Gastroesophageal sphincter (tissue), 4 donors: ENCODE results near the gene RIBC1. TPM values are rescaled to one million over a fixed set of nuclear protein-coding genes. Genes with fewer than 3 reads are reported as not detected.

Source experiments
- ATAC-seq: fragments of 150-250 bp; one replicate; pipeline ENCODE4 v1.9.1; 2016; ENCODE audit warnings: mild to moderate bottlenecking, moderate library complexity
- H3K27ac ChIP-seq, 4 donors: fragments of 200-600 bp; sonication (generic) in 3 of 4; 1 replicate in 3 of 4; 2 replicates in 1 of 4; pipeline ENCODE4 v1.5.1; 2016 to 2019
- H3K27me3 ChIP-seq: fragments of 200-600 bp; sonication (generic); one replicate; pipeline ENCODE4 v1.5.1; 2019
- H3K36me3 ChIP-seq, 2 donors: fragments of 200-600 bp; sonication (generic); one replicate each; pipeline ENCODE4 v1.5.1; 2019; ENCODE audit warnings: control low read depth in 1 of 2
- H3K4me1 ChIP-seq, 3 donors: fragments of 200-600 bp; sonication (generic); 1 replicate in 2 of 3; 2 replicates in 1 of 3; pipeline ENCODE4 v1.5.1; 2016 to 2019; ENCODE audit warnings: control low read depth in 2 of 3
- H3K4me3 ChIP-seq, 2 donors: fragments of 200-600 bp; sonication (generic); one replicate each; pipeline ENCODE4 v1.5.1; 2019; ENCODE audit warnings: mild to moderate bottlenecking in 1 of 2, moderate library complexity in 1 of 2
- H3K9me3 ChIP-seq, 3 donors: fragments of 200-600 bp; sonication (generic); one replicate each; pipeline ENCODE4 v1.5.1; 2017 to 2019; ENCODE audit warnings: control low read depth in 2 of 3
- CTCF ChIP-seq, 4 experiments: fragments of 200-600 bp in 2 of 4; fragments of 450-650 bp in 2 of 4; sonication (generic) in 1 of 4; IDR thresholded peaks; one replicate each; pipeline ENCODE4 v1.5.1; 2017 to 2019; ENCODE audit warnings: antibody characterized with exemption in 4 of 4, mild to moderate bottlenecking in 2 of 4, moderate library complexity in 2 of 4
- EP300 ChIP-seq: sonication (generic); formaldehyde crosslinking; IDR thresholded peaks from one replicate; pipeline ENCODE4 v1.6.1; 2017; ENCODE audit warnings: antibody characterized with exemption, mild to moderate bottlenecking
- POLR2A ChIP-seq, 2 donors: fragments of 450-650 bp; IDR thresholded peaks; one replicate each; pipeline ENCODE4 v1.6.1; 2017; ENCODE audit warnings: antibody characterized with exemption in 2 of 2, mild to moderate bottlenecking in 2 of 2, moderate library complexity in 1 of 2
- POLR2AphosphoS5 ChIP-seq: sonication (generic); formaldehyde crosslinking; IDR thresholded peaks from one replicate; pipeline ENCODE4 v1.6.1; 2017; ENCODE audit warnings: antibody characterized with exemption
- WGBS, 2 donors: methylation state at CpG; one replicate each; pipeline ENCODE4 v1.1.5; 2018; ENCODE audit warnings: low coverage in 1 of 2; 5-methylcytosine and 5-hydroxymethylcytosine counted together
- total RNA-seq, 4 donors: library from RNA; depleted of rRNA; stranded (reverse); fragments of >200 nt; gene quantifications; one replicate each; pipeline ENCODE4 v1.1.0, GENCODE V29; 2016

RIBC1 gene
- total RNA-seq, 4 donors from 2014 or later, result 0.35 to 0.85 TPM; not detected in 2

GRCh38 chrX:53445977-53446376 lies 23.3 kb downstream of the RIBC1 start:
- no peaks in the 10 kb centered on the region for H3K36me3 ChIP-seq
- peaks cover 0 to 11% (median 2%) of the 10 kb centered on the region in 3 donors for H3K4me1 ChIP-seq
- no peaks in the 10 kb centered on the region for H3K9me3 ChIP-seq
- no peak overlapping the region for H3K4me3 ChIP-seq
- H3K27me3 ChIP-seq, result no peaks in the 10 kb centered on the region
- no peak for TF ChIP-seq EP300
- peak in 3 of 4 experiments; percentile 10 to 51 (median 27) for TF ChIP-seq CTCF (IDR thresholded peaks at IDR 0.05)
- ATAC-seq, result no peak
- WGBS, 2 donors, result no CpG with 5 or more reads among the region's 6 CpGs
- H3K27ac ChIP-seq, result no peak overlapping the region

GRCh38 chrX:53447441-53447840 lies 24.8 kb downstream of the RIBC1 start:
- 86% methylated on average over 1 of the region's 2 CpGs; no CpG with 5 or more reads in 1 of the 2 donors for WGBS, 2 donors
- no peak for TF ChIP-seq CTCF (IDR thresholded peaks at IDR 0.05)
- TF ChIP-seq POLR2A (IDR thresholded peaks at IDR 0.05), result no peak
- no peak for TF ChIP-seq EP300
- Histone ChIP-seq H3K4me3 (no peak overlapping the region), H3K27me3 (no peaks in the 10 kb centered on the region), H3K4me1 (no peaks in the 10 kb centered on the region), H3K27ac (no peak overlapping the region), H3K9me3 (no peaks in the 10 kb centered on the region), H3K36me3 (no peaks in the 10 kb centered on the region)
- no peak for ATAC-seq

- WGBS, 2 donors, result 53 to 92% methylated on average over 2 of the region's 3 CpGs
- no peak for ATAC-seq
- TF ChIP-seq CTCF (IDR thresholded peaks at IDR 0.05) (no peak), POLR2AphosphoS5 (no peak), POLR2A (IDR thresholded peaks at IDR 0.05) (no peak), EP300 (no peak)
- Histone ChIP-seq H3K4me1 (no peaks in the 10 kb centered on the region), H3K4me3 (no peak overlapping the region), H3K36me3 (no peaks in the 10 kb centered on the region), H3K27ac (no peak overlapping the region), H3K9me3 (no peaks in the 10 kb centered on the region), H3K27me3 (no peaks in the 10 kb centered on the region)
Measured at GRCh38 chrX:53449632-53450031, 27.0 kb downstream of the RIBC1 start.

- Histone ChIP-seq H3K27ac (no peak overlapping the region), H3K4me1 (no peaks in the 10 kb centered on the region), H3K9me3 (no peaks in the 10 kb centered on the region), H3K4me3 (no peak overlapping the region), H3K27me3 (no peaks in the 10 kb centered on the region), H3K36me3 (no peaks in the 10 kb centered on the region)
- no peak for TF ChIP-seq POLR2A (IDR thresholded peaks at IDR 0.05)
- no peak for TF ChIP-seq POLR2AphosphoS5
- TF ChIP-seq CTCF (IDR thresholded peaks at IDR 0.05), result no peak
- no peak for TF ChIP-seq EP300
- no peak for ATAC-seq
Measured at GRCh38 chrX:53452812-53453211, 30.1 kb downstream of the RIBC1 start.

- Histone ChIP-seq H3K4me1 (no peaks in the 10 kb centered on the region), H3K27me3 (no peaks in the 10 kb centered on the region), H3K4me3 (no peak overlapping the region), H3K27ac (no peak overlapping the region), H3K36me3 (no peaks in the 10 kb centered on the region), H3K9me3 (no peaks in the 10 kb centered on the region)
- WGBS, 2 donors, result 38 to 49% methylated on average over 3 of the region's 3 CpGs
- no peak for TF ChIP-seq POLR2AphosphoS5
- no peak for TF ChIP-seq POLR2A (IDR thresholded peaks at IDR 0.05)
- TF ChIP-seq EP300, result no peak
- no peak for TF ChIP-seq CTCF (IDR thresholded peaks at IDR 0.05)
- no peak for ATAC-seq
Measured at GRCh38 chrX:53456254-53456653, 33.6 kb downstream of the RIBC1 start.
